SHP77 (cell line): ENCODE data around the gene SUMO4.

Source experiments
- DNase-seq, 2 experiments: peaks; one replicate each; lab custom pipeline; 2025; lab: John Stamatoyannopoulos, UW

SUMO4 gene

DNA sequence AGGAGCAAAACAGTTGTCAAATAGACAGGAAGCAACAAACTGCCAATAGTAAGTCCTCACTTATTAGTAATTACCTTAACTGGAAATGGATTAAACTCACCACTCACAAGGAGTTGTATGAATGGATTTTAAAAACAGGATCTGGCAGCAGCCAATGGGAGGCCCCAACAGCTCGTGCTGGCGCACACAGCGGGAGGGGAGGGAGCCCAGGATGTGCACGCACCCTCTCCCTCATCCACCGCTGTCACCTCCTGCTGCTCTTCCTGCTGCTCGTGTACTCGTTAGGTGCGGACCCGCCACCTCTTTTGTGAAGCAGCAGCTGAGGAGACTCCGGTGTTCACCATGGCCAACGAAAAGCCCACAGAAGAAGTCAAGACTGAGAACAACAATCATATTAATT is at the start of gene SUMO4:
Gene SUMO4 (plus strand): TSS at position 213 of the 400 bp plus-strand sequence. CDS start 130 bp downstream, at position 343.
- DNase-seq = no peak

DNA sequence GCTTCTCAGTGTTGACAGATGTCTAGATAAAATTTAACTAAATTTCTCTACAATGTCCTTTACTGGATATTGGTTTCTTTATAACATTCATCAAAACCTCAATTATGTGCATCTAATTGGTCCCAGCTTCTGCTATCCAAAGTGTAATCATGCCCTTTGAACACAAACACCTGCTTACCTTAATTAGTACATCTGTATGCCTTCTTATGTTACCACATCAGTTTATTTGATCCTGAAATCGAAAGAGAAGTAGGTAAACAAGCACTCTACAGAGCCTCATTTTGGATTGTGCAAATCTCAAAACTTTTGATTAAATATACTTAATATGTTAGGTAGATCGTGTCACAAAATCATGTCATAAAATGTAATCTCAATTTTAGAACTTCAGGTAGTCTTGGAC is 46.1 kb upstream of the SUMO4 start:
- DNase-seq = no peak

DNA sequence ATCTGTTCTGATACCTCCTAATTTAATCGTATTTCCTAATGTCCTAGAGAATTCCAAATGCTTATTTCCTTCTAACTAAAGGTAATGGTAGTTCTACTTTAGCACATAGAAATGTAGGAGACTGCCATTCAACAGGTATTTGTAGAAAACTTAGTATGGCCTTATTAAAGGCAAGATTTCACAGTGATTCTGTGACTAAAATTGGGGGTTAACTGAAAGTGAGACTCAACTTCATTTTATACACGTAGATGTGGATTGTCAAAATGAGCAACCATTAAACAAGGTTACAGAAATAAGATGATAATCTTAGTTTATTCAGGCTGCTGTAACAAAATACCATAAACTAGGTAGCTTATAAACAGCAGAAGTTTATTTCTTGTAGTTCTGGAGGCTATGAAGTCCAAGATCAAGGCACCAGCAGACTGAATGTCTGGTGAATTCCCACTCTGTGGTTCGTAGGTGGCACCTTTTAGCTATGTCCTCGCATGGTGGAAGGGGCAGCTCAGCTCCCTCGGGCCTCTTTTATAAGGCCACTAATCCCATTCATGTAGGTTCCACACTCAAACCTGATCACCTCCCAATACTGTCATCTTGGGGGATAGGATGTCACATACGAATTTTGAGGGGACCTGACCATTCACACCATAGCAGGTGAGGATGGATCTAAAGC is 43.8 kb upstream of the SUMO4 start:
- DNase-seq = no peak

DNA sequence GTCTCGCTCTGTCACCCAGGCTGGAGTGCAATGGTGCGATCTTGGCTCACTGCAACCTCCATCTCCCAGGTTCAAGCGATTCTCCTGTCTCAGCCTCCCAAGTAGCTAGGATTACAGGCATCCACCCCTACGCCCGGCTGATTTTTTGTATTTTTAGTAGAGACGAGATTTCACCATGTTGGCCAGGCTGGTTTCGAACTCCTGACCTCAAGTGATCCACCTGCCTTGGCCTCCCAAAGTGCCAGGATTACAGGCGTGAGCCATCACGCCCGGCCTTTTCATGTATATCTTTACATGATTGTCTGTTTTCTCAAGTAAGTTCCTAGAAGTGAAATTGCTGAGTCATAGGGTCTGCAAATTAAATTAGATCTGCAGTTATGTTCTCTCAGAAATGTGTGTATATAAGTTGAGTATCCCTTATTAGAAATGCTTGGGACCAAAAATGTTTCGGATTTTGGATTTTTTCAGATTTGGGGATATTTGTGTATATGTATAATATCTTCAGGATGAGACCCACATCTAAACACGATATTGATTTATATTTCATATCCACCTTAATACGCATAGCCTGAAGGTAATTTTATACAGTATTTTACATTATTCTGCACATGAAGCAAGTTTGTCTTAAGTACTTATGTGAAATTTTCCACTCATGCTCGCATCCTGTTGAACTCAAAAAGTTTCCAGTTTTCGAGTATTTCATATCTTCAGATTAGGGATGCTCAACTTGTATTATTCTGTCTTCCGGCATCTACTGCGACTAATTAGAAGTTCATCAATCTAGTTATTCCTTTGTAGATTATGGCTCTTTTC is 42.1 kb upstream of the SUMO4 start:
- DNase-seq = no peak

DNA sequence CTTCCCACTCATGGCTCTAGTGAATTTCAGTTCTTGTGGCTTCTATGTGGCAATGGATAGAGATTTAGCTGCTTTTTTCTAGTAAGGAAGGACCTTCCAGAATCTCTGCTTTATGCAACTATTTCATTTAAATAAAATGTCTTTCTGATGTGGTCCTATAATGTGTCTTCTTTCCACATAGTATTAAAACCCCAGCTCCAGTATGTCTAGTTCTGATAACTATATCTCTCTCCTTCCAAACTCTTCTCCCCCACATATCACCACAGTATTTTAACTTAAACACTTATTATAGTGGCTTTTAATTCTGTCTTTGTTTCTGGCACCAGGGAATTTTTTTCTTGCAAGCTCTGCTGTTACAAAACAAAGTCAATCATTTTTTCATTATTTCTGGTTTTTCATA is 40.6 kb upstream of the SUMO4 start:
- no peak for DNase-seq

DNA sequence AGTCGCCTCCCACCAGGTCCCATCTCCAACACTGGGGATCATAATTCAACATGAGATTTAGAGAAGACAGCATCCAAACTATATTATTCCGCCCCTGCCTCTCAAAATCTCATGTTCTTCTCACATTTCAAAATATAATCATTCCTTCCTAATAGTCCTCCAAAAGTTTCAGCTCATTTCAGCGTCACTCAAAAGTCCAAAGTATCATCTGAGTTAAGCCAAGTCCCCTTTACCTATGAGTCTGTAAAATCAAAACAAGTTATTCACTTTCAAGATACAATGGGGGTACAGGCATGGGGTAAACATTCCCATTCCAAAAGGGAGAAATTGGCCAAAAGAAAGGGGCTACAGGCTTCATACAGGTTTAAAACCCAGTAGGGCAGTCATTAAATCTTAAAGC is 39.5 kb upstream of the SUMO4 start:
- no peak for DNase-seq

DNA sequence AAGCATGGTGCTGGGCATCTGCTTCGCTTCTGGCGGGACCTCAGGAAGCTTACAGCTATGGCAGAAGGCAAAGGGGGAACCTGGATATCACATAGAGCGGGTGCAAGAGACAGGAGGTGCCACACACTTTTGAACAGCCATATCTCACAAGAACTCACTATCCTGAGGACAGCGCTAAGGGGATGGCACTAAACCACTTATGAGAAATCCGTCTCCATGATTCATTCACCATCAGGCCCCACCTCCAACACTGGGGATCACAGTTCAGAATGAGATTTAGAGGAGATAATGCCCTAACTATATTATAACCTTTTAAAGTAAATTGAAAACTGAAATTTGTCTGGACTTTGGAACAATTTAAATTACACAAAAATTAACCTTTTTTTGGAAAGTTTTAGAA is 37.8 kb upstream of the SUMO4 start:
- DNase-seq = no peak

DNA sequence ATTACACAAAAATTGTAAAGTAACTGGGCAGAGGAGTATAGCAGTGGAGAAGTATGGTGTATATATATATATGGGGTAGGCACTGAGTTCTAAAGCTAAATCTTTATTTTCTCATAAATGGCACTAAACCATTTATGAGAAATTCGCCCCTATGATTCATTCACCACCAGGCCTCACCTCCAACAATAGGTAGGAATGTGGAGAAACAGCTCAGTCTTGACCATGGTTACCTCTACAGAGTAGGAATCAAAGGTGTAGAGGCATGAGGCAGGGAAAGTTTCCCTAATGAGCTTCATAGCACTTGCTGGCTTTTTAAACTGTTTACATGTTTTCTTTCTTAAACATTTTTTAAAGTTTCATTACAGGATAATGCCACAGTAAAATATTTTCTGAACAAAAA is 36.9 kb upstream of the SUMO4 start:
- no peak for DNase-seq

DNA sequence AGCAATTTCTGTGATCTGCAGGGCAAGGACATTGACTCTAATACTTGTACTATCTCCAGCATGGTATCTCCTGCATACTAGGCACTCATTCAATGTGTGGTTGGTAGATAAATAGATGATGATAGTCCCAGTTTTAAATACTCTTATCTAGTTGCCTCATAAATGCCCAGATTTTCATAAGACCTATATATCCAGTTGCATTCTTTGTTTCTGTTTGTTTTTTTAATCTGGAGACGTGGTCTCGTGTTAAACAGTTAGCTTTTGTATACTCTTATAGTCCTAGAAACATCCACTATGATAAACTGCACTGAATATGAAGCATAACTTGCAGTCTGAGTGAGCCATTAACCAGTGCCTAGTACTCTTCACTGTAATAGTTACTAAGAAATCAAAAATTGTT is 35.5 kb upstream of the SUMO4 start:
- DNase-seq = no peak

DNA sequence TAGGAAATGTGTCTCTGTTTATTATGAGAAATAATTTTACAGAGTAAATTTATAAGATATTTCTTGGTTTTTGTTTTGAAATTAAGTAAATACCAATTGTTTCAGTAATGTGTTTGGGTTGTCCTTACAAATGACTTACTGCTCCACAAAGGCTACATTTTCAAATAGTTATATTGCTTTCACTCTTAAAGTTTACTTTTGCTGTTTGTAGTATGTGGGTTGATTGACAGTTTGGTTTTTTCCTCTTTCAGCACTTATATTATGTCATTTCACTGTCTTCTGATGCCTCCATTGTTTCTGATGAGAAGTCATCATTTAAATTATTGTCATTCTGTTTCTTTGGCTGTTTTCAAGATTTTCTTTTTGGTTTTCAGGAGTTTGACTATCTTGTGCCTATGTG is 34.9 kb upstream of the SUMO4 start:
- no peak for DNase-seq

DNA sequence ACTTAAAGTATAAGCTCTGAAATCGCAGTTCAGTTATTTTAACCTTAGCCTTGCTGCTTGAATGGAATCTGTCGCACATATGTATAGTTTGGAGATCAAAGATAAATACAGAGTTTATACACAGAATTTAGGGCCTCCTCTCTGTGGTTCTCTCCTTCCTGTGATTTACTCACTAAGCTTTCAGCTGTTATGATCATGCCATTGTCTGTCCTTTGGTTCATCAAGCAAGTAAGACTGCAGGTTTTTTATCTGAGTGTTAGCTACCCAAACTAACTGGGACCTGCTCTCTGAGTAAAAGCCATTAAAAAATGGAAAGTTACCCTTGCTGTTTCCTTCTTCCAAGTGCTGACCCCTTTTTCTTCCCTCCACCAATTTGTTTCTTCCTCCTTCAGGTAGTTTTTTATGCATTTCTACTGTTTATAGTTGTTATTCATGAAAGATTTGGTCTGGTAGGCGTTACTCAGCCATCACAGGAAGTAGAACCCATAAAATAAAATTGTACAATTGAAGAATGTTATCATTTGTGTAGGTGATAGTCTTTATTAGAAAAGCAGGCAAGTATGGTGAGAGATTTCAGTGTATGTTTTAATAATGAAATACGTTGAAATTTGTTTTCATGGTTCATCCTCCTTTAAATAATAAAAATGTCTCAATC is 33.7 kb upstream of the SUMO4 start:
- DNase-seq = no peak

DNA sequence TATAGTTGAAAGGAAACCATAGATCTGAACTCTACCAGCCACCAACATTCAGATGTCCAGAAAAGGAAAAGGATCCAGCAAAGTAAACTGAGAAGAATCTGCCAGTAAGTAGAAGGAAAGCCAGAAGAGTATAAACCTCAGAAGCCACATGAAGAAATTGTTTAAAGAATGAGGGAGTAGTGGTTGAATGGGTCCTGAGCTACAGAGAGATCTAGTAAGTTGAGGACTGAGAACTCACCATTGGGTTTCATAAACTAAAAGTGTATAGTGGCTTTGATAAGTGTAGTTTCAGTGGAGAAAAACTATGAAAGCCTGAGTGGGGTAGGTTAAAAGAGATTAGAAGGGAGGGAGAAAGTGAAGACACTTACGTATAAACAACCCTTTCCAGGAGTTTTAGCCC is 32.0 kb upstream of the SUMO4 start:
- DNase-seq = no peak

DNA sequence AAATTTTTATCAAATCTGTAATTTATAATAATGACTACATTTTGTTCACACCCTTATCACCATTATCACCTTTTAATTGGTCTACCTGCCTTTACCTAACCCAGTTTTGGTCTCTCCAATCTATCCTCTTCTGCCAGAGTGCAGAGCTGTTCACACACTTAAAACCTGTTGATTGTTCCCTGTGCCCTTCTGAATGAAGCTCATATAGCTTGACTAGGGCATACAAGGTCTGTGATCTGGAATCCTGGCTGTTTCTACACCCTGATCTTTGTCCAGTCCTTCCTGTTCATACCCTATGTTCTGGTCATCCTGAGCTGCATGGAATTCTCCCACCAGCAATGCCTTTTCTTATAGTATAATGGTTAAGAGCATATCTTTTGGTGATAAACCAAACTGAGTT is 28.9 kb upstream of the SUMO4 start:
- DNase-seq = no peak

DNA sequence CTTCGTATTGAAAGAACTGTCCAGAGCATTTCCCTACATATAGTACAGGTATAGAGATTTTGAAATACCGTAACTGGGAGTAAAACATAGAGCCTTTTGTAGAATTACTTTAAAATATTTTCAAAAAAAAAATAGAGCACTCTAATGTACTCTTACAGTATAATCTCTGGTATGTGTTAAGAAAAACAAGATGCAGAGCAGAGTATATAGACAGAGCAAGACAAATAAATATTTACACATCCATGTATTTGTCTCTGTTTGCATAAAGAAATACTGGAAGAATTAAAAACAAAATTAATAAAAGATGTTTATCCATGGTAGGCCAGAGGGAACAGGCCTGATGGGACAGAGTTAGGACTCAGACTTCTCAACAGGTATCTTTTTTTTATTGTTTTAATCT is 28.0 kb upstream of the SUMO4 start:
- DNase-seq = no peak

DNA sequence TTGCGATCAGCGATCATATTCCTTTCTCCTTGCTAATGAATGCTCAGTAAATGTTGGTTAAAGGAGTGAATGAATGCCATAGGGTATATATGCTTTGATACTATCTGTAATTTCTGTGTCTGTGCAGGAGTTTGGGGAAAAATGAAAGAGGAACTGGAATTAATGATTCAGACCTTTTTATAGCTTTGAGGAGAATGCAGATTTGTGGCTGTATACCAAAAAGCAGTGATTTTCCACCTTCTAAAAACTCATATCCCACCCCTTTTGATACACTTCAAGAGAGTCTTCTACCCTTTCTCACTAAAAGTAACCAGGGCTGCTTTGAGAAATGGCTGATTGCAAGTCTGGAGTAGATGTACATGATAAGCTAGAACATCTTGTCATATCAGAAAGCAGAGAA is 26.6 kb upstream of the SUMO4 start:
- no peak for DNase-seq

DNA sequence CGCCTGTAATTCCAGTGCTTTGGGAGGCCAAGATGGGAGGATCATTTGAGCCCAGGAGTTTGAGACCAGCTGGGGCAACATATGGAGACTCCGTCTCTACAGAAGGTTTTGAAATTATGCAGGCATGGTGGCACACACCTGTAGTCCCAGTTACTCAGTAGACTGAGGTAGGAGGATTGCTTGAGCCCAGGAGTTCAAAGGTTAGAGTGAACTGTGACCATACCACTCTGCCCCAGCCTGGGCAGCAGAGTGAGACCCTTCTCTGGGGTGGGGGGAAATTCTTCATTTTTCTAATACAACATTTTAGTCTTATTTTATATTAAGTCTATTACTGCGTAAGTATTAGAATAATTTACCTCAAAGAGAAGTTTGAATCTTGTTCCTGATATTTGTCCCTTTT is 20.1 kb upstream of the SUMO4 start:
- DNase-seq = no peak

DNA sequence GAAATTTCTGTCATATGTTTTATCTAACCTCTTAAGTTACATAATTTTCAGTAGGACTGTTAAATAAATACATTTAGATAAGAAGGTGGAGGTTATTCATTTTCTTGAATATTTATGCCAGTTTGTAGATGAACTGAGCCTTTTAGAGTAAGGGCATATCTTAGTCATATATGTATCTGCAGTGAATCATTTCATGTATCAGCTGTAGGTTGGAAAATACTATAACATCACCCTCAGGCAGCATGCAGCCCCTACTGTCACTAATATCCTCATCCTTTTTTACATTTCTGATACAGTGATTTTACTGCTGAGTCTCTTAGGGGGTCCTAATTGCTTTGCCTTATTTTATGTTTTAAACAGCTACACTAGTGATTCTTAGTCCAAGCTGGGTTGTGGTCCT is 19.5 kb upstream of the SUMO4 start:
- DNase-seq = no peak

DNA sequence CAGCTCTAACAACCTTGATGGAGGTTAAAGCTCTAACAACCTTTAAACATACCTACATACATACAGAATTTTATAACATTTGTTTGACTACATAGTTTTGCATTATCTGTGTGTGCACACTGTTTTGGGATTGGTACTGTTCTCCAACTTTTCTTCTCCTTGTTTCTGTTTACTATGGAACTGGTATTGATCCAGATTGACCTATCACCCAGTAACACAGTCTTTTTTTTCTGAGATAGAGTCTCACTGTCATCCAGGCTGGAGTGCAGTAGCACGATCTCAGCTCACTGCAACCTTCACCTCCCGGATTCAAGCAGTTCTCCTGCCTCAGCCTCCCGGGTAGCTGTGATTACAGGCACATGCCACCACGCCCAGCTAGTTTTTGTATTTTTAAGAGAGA is 16.7 kb upstream of the SUMO4 start:
- DNase-seq = no peak

DNA sequence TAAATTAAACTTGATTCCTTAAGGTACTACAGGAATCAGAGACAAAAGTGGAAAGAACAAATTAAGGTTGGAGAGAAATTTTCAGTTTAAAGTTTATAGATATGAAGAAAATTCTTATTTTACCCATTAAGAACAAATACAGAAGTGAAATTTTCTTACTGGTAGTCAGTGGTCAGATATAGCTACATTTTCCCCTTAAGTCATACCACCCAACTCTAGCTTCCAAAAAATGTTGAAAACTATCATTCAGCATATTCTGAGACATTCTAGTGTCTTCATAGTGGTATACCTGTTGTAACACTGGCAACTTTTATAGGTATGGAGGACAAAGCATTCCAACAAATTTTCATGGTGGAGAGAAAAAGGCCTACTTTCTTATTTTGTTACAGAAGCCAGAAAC is 15.6 kb upstream of the SUMO4 start:
- DNase-seq = no peak

DNA sequence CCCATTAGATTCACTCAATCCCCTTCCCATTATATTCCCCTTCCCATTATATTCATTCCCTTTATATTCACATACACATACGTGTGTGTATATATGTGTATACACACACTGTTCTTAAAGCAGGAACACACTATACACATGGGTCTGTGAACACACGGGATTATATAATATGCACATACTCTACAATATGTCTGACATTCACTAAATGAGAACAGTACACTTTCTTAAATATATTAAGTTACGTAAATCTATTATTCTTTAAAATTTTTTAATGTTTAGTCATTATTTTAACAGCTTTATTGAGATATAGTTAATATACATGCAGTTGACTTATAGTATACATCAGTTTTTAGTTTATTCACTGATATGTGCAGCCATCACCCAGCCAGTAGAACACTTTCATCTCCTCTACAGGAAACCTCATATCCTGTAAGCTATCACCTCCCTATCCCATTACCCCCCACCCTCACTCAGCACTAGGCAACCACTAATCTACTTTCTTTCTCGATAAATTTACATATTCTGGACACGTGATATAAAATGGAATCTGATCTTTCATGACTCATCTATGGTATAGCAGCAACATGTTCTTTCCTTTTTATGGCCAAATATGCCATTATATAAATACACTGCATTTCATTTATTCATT is 13.9 kb upstream of the SUMO4 start:
- DNase-seq = no peak

DNA sequence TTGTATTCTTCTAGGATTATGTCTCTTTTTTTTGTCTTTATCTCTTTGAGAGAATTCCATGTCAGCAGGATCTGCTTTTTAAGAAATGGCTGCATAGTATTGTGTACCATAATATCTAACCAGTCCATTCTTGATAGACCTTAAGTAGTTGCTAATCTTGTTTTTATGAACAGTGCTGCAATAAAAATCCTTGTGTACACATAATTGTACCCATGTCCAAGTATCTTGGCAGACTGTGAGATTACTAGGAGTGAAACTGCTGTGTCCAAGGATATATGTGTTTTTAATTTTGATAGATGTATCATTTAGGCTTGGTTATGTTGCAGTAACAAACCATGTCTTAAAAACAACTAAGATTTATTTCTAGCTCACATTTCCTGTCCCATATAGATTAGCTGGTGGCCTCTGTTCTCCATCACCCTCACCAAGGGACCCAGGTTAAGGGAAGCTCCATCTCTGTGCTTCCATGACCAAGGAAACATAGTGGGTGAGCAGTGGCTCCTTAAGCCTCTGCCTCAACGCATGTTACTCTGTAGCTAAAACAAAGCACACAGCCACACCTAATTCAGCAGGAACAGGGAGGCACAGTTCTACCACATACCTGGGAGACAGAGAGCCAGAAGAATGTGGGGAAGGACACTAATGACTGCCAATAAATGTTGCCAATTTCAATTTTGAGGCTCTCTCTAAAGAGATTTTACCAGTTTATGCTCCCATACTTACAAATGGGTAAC is 12.1 kb upstream of the SUMO4 start:
- no peak for DNase-seq
